ENCODE data around the gene RHOT2. TPM values are rescaled to one million over a fixed set of nuclear protein-coding genes. Genes with fewer than 3 reads are reported as not detected.

RHOT2 gene
- total and polyA plus RNA-seq, 10 of the 15 experiments (the other 5 are each of a cell fraction or from before 2014, with no cell fraction given) = 3.7 to 174 (median 69.8) TPM

GRCh38 chr16:679814-680624, 12.1 kb downstream of the RHOT2 start, which contains the start of gene STUB1:
TSS of gene STUB1 (plus strand) at chr16:680410. CDS start at chr16:680526, 116 bp downstream.
- Histone ChIP-seq H4K20me1 (ENCODE audit: control insufficient read depth, insufficient read depth) (peaks cover 6% of the 10 kb centered on the region; the same call in 1 of the 2 replicates), H3K4me3 (peak within 1 kb of the TSS; percentile 77), H2AFZ (ENCODE audit: control insufficient read depth, low read depth, low read length) (peak within 1 kb of the TSS; percentile 89), H3K36me3 (ENCODE audit: control insufficient read depth in 2 of 2, insufficient read depth in 2 of 2, low read length in 1 of 2) (peaks cover 6 to 7% of the 10 kb centered on the region in 2 experiments; a peak in 2 of 4 replicates), H3K9me3 (replicated peaks; ENCODE audit: control insufficient read depth, insufficient read depth, low read length) (no peaks in the 10 kb centered on the region), H3K27ac (ENCODE audit: control insufficient read depth, insufficient read depth) (peak within 1 kb of the TSS; percentile 53), H3K27me3 (replicated peaks in 1 of 2; ENCODE audit: control insufficient read depth in 2 of 2, insufficient read depth in 2 of 2, low read length in 1 of 2) (no peaks in the 10 kb centered on the region), H3K9ac (ENCODE audit: control insufficient read depth, insufficient read depth, low read length) (peak within 1 kb of the TSS; percentile 88), H3K4me2 (ENCODE audit: control insufficient read depth, insufficient read depth) (peak within 1 kb of the TSS; percentile 98), H3K79me2 (ENCODE audit: control insufficient read depth, insufficient read depth, low read length) (peaks cover 24% of the 10 kb centered on the region), H3K4me1 (ENCODE audit: control insufficient read depth, insufficient read depth, low read length) (peaks cover 15% of the 10 kb centered on the region)
- ChIA-PET POLR2A (interaction anchor here (1.0 to 2.0 kb wide), 6 partner anchors 10 to 43 kb away, joined by 3 to 13 read pairs (median 4); partner anchors contain the start of genes RHOT2 and WDR24), CTCF (interaction anchor here (1.0 to 1.5 kb wide), 2 partner anchors 10 to 13 kb away, joined by 3 to 4 read pairs; partner anchors contain the start of genes RHOT2 and WDR24), SMC1A (ENCODE audit: uncharacterized antibody, unreplicated experiment) (no interaction called here), RAD21 (ENCODE audit: unreplicated experiment) (interaction anchor here (0.9 kb wide), 2 partner anchors 14 to 41 kb away, joined by 3 read pairs; partner anchors contain the start of gene ANTKMT)
- peak; percentile 57 for FAIRE-seq
- WGBS (ENCODE audit: insufficient coverage, insufficient replicate concordance, low lambda C conversion rate, missing lambda C conversion rate) = 4% methylated on average over 31 of the region's 91 CpGs
- DNase-seq (ENCODE audit: low read depth, low spot score) = no peak
- ATAC-seq = peak; percentile 74
- intact Hi-C loops (cut with micrococcal nuclease; ENCODE audit: unreplicated experiment) = loop anchor here (5.0 kb wide), 1 partner anchor 43 kb away; the partner anchor contains the start of gene METTL26
- BruUV-seq (replicated peaks) = no TSS peak
- in situ Hi-C loops (cut with MboI) = no loop called here
- TF ChIP-seq IRF5 (IDR thresholded peaks at IDR 0.05; ENCODE audit: borderline replicate concordance) (no peak), NFXL1 (IDR thresholded peaks at IDR 0.05; ENCODE audit: borderline replicate concordance) (0 out of 2 replicates have a peak, but pooled peaks have one; percentile 26), LARP7 (IDR thresholded peaks at IDR 0.05) (peak; percentile 94), E4F1 (IDR thresholded peaks at IDR 0.05; ENCODE audit: borderline replicate concordance, partially characterized antibody) (no peak), NR2F1 (conservative IDR thresholded peaks at IDR 0.05) (0 out of 2 replicates have a peak, but pooled peaks have one; percentile 60), BCLAF1 (IDR thresholded peaks at IDR 0.05) (peak; percentile 56; the same call in 1 of the 2 replicates), CBFB (IDR thresholded peaks at IDR 0.05; ENCODE audit: low read depth) (no peak), ZZZ3 (IDR thresholded peaks at IDR 0.05; ENCODE audit: control insufficient read depth, insufficient read length, low read depth) (no peak), ELK1 (IDR thresholded peaks at IDR 0.05; ENCODE audit: low read depth, low read length) (peak; percentile 67; the same call in 1 of the 2 replicates)

Data from GM12878 (cell line).